GM12873 (cell line): ENCODE data around the gene ARID2.

Source experiments
- TF ChIP-seq, protein P1 (sequence below): IDR thresholded peaks from 2 replicates; pipeline ENCODE4 v1.5.1; 2012; ENCODE audit warnings: low read depth, mild to moderate bottlenecking, moderate library complexity, low read length, control low read depth; ENCODE audit not compliant: insufficient read depth; ENCODE audit errors: missing control alignments

The ARID2 gene

DNA sequence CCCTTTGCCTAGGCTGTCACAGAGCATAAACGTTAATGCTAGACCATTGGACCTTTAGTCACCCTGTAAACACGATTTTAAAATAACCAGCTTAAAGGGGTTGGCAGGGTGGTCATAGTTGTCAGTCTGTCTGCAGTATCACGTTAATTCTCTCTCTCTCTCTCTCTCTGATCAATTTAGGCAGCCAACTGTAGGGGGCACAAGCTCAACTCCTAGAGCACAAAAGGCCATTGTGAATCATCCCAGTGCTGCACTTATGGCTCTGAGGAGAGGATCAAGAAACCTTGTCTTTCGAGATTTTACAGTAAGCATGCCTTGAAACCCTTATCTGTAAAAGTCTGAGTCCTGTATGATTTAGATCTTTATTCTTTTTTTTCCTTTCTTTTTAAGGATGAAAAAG is 163.7 kb downstream of the ARID2 start:
- TF ChIP-seq, protein P1, sequence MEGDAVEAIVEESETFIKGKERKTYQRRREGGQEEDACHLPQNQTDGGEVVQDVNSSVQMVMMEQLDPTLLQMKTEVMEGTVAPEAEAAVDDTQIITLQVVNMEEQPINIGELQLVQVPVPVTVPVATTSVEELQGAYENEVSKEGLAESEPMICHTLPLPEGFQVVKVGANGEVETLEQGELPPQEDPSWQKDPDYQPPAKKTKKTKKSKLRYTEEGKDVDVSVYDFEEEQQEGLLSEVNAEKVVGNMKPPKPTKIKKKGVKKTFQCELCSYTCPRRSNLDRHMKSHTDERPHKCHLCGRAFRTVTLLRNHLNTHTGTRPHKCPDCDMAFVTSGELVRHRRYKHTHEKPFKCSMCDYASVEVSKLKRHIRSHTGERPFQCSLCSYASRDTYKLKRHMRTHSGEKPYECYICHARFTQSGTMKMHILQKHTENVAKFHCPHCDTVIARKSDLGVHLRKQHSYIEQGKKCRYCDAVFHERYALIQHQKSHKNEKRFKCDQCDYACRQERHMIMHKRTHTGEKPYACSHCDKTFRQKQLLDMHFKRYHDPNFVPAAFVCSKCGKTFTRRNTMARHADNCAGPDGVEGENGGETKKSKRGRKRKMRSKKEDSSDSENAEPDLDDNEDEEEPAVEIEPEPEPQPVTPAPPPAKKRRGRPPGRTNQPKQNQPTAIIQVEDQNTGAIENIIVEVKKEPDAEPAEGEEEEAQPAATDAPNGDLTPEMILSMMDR = peak; percentile 32

DNA sequence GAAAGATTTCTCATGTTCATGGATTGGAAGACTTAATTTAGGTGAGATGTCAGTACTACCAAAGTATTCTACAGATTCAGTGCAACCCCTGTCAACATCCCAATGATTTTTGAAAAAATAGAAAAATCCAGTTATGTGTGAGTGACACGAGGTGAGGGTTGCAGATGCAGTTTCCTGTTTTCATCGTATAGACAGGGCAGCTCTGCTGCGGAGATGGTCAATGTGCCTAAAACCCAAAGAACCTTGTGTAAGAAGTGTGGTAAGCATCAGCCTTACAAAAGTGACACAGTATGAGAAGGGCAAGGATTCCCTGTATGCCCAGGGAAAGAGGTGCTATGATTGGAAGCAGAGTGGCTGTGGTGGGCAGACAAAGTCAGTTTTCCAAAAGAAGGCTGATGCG is 166.5 kb downstream of the ARID2 start:
- TF ChIP-seq, protein P1 = no peak

DNA sequence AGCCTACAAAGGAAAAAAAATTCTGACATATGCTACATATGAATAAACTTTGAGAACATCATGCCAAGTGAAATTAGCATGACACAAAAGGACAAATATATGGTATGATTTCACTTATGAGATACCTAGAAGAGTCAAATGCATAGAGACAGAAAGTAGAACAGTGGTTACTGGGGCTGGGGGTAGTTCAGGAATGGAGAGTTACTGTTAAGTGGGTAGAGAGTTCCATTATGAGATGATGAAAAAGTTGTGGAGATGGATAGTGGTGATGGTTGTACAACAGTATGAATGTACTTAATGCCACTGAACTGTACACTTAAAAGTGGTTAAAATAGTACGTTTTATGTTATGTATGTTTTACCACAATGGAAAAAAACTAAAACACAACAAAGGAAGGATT is 168.6 kb downstream of the ARID2 start:
- TF ChIP-seq, protein P1 = no peak

DNA sequence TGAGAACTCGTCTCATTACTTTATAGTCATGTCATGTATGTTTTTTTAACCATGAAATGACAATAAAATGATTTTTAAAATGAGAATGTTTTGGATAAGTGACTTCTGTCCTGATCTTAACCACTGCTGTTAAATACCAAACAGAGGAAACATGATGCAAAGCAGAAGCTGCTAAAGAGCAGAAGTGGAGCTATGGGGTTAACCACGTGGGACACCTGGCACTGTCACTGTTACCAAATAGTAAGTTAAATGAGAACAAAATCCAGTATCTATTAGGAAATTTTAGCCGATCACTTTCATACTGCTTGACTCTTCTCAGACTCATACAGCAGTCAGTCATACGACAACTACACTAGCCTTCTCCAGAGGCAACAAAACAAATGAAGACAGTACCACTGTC is 178.4 kb downstream of the ARID2 start:
- TF ChIP-seq, protein P1 = no peak

DNA sequence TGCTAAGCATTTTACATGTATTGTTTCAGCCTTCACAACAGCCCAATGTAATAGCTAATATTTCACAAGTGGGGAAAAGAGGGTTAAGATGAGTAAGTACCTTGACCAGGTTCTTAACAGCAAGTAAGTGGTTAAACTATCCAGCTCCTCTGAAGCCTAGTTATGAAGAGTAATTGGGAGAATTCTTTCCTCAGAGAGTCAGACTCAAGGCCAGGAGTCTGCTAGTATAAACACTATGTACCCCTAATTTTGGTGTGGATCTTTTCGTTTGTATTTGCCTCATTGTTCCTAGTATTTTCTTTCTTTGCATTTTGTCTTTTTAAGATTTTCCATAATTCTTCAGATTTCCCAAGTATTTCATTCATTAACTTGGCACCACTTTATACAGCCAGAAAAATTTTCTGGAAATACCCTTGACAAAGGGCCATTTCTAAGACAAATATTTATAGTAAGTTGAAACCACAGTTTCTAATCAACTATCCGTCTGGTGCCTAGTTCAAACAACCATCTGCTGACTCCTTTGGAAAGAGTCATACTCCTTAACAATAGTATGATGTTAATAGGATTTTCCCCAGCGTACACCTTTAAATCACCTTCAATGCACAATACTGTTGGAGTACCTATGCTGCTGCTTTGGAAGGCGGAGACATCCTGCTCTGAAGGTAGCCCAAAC is 179.7 kb downstream of the ARID2 start:
- TF ChIP-seq, protein P1 = no peak

DNA sequence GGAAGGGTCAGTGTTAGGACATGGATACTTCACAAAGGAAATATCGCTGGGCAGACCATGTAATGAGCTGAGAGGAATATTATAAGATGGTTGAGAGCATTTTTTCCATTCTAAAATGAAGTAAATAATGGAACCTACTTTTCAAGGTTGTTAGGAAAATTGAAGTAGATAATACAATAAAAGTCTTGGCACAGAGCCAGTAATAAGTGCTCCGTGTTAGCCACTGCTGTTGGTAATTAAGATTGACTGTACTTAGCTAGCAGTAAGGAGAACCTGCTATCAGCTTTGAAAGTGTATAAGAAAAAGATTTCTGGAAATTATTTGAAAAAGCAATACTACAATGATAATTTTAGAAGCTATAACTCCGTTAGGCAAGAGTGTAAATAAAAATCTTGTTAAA is 183.3 kb downstream of the ARID2 start:
- TF ChIP-seq, protein P1 = no peak

DNA sequence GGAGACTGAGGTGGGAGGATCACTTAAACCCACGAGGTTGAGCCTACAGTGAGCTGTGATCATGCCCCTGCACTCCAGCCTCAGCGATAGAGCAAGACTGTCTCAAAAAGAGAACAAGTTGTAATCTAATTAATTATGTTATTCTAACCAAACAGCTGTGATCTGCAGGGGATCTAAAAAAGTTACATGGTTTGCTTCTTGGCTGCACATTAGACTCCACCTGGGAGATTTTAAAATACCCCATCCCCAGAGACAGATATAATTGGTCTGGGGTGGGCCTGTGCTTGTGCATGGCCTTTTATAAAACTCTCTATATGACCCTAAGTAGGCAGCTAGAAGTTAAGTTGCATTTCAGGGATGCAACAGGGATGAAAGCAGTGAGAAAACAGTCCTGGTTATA is 184.1 kb downstream of the ARID2 start:
- TF ChIP-seq, protein P1 = no peak
